BJ (cell line): ENCODE data around the gene SYT9. TPM values are rescaled to one million over a fixed set of nuclear protein-coding genes. Genes with fewer than 3 reads are reported as not detected.

Source experiments
- CTCF ChIA-PET: fragments of 350-600 bp; formaldehyde crosslinking; extraction: SDS; loops from one replicate; lab custom pipeline; 2021; ENCODE audit warnings: antibody characterized with exemption, inconsistent platforms; lab: Yijun Ruan, JAX
- POLR2A ChIA-PET: fragments of 300-600 bp; sonication (Branson Sonifier 250); formaldehyde crosslinking; extraction: SDS; loops from one replicate; lab custom pipeline; 2021; ENCODE audit warnings: antibody characterized with exemption; lab: Charles Lee
- DNase-seq: peaks from one replicate; pipeline ENCODE4 v3.0.0-alpha.2; 2011; ENCODE audit warnings: low read depth
- H3K27me3 ChIP-seq: 2 replicates; pipeline ENCODE4 v1.6.0; 2011; ENCODE audit warnings: low read length; ENCODE audit not compliant: control insufficient read depth, insufficient read depth
- H3K36me3 ChIP-seq: 2 replicates; pipeline ENCODE4 v1.5.1; 2011; ENCODE audit warnings: low read length; ENCODE audit not compliant: control insufficient read depth, insufficient read depth
- H3K4me3 ChIP-seq: 2 replicates; pipeline ENCODE4 v1.5.1; 2011; ENCODE audit warnings: low read depth, mild to moderate bottlenecking, control low read depth, low read length
- CTCF ChIP-seq: IDR thresholded peaks from 2 replicates; pipeline ENCODE4 v1.5.1; 2011; ENCODE audit warnings: low read depth, mild to moderate bottlenecking, control low read depth, inconsistent platforms, low read length, moderate library complexity; ENCODE audit not compliant: insufficient read depth
- polyA plus RNA-seq: library from polyadenylated mRNA; depleted of rRNA; stranded (reverse); fragments of >200 nt; gene quantifications from 2 replicates; pipeline ENCODE4 v1.2.3, GENCODE V29; 2011

The SYT9 gene
- polyA plus RNA-seq, 1 experiment = not detected

- CTCF ChIA-PET = interaction anchor here (1.1 to 3.9 kb wide), 7 partner anchors 9 to 345 kb away, joined by 3 to 22 read pairs (median 4); no protein-coding TSS in a partner anchor
- H3K36me3 ChIP-seq = no peaks in the 10 kb centered on the region
- no peak for TF ChIP-seq CTCF
- no peak for DNase-seq
- POLR2A ChIA-PET = no interaction called here
- H3K27me3 ChIP-seq = peaks cover 3% of the 10 kb centered on the region; the same call in 1 of the 2 replicates
- no peak overlapping the region for H3K4me3 ChIP-seq
These were observed 199.1 kb downstream of the SYT9 start for GRCh38 chr11:7450836-7451235.

GRCh38 chr11:7451520-7451919, 199.8 kb downstream of the SYT9 start:
- Histone ChIP-seq H3K36me3 (no peaks in the 10 kb centered on the region), H3K27me3 (peaks cover 3% of the 10 kb centered on the region; the same call in 1 of the 2 replicates), H3K4me3 (no peak overlapping the region)
- CTCF ChIA-PET = interaction anchor here (2.1 to 3.9 kb wide), 2 partner anchors 9 to 10 kb away, joined by 4 to 22 read pairs; no protein-coding TSS in a partner anchor
- POLR2A ChIA-PET = no interaction called here
- DNase-seq = no peak
- TF ChIP-seq CTCF = no peak

- H3K36me3 ChIP-seq = no peaks in the 10 kb centered on the region
- TF ChIP-seq CTCF = no peak
- peaks cover 3% of the 10 kb centered on the region; the same call in 1 of the 2 replicates for H3K27me3 ChIP-seq
- CTCF ChIA-PET = interaction anchor here (2.1 to 3.9 kb wide), 2 partner anchors 8 to 10 kb away, joined by 4 to 22 read pairs; no protein-coding TSS in a partner anchor
- POLR2A ChIA-PET = no interaction called here
- H3K4me3 ChIP-seq = no peak overlapping the region
- DNase-seq = no peak
These were observed 200.3 kb downstream of the SYT9 start for GRCh38 chr11:7451952-7452494.

GRCh38 chr11:7454854-7455253, 203.2 kb downstream of the SYT9 start:
- Histone ChIP-seq H3K4me3 (no peak overlapping the region), H3K36me3 (no peaks in the 10 kb centered on the region), H3K27me3 (peaks cover 3% of the 10 kb centered on the region; the same call in 1 of the 2 replicates)
- ChIA-PET CTCF (interaction anchor here (0.6 kb wide), 1 partner anchor 174 kb away, joined by 3 read pairs; no protein-coding TSS in a partner anchor), POLR2A (no interaction called here)
- TF ChIP-seq CTCF = no peak
- DNase-seq = no peak

- peak; percentile 39 for DNase-seq
- Histone ChIP-seq H3K4me3 (no peak overlapping the region), H3K36me3 (no peaks in the 10 kb centered on the region), H3K27me3 (peaks cover 2% of the 10 kb centered on the region; the same call in 1 of the 2 replicates)
- CTCF ChIA-PET = interaction anchor here (0.6 kb wide), 1 partner anchor 565 kb away, joined by 3 read pairs; no protein-coding TSS in a partner anchor
- POLR2A ChIA-PET = no interaction called here
- TF ChIP-seq CTCF = no peak
These were observed 205.5 kb downstream of the SYT9 start for GRCh38 chr11:7457211-7457610.
